Measurements from ENCODE around the gene ESPN.

ESPN gene

GRCh38 chr1:6509220-6509918, 84.8 kb downstream of the ESPN start:
- peak in 1 of 42 donors; percentile 25 for DNase-seq
- intact Hi-C loops (cut with DNase I): no loop called here

GRCh38 chr1:6509919-6510291, 85.3 kb downstream of the ESPN start:
- DNase-seq: peak in 9 of 42 donors; percentile 34 to 65 (median 46)

GRCh38 chr1:6510493-6510892, 85.9 kb downstream of the ESPN start:
- intact Hi-C loops (cut with DNase I): no loop called here

More at GRCh38 chr1:6509919-6510291, 85.3 kb downstream of the ESPN start:
- intact Hi-C loops (cut with DNase I): no loop called here

More at GRCh38 chr1:6510493-6510892, 85.9 kb downstream of the ESPN start:
- DNase-seq: no peak

Measured in head of caudate nucleus (tissue), 42 donors.